ENCODE data around the gene RAB20. TPM values are rescaled to one million over a fixed set of nuclear protein-coding genes. Genes with fewer than 3 reads are reported as not detected.

The RAB20 gene
- total and polyA plus RNA-seq, 9 of the 15 experiments (the other 6 are each of a cell fraction or from before 2014, with no cell fraction given): 0.62 to 9.2 (median 5.4) TPM

DNA sequence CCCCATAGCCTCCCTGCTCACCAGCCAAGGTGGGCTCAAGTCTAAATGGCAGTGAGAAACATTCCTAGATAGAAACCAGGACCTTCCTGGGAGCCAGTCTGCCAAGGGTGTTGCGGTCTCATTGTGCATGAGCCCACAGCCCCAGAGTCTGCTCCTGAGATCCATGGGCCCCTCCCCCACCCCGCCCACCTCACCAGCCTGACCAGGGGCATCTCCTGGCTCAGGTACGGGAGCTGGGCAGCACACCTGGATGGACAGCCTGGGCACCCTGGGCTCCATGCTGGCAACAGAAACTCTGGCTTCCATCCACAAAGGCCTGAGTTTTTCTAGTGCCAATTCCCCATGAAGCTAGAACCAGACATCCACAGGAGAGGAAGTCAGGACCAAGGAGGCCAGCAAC lies 65.6 kb downstream of the RAB20 start:
- no peaks in the 10 kb centered on the region for H4K20me1 ChIP-seq (replicated peaks; ENCODE audit: control insufficient read depth, insufficient read depth, low read length)
- H3K9me3 ChIP-seq (replicated peaks; ENCODE audit: control insufficient read depth, insufficient read depth, low read depth, low read length): 0 out of 2 replicates have a peak, but pooled peaks cover 1% of the 10 kb centered on the region
- in situ Hi-C loops (cut with MboI): no loop called here
- ATAC-seq (no peak), DNase-seq (ENCODE audit: extremely low read depth in 1 of 4, low spot score in 3 of 4) (no peak), FAIRE-seq (no peak)
- POLR2A ChIA-PET: no interaction called here
- no peak overlapping the region for H3K27ac ChIP-seq (ENCODE audit: extremely low read depth, low read depth, low read length)
- TF ChIP-seq, protein P1, sequence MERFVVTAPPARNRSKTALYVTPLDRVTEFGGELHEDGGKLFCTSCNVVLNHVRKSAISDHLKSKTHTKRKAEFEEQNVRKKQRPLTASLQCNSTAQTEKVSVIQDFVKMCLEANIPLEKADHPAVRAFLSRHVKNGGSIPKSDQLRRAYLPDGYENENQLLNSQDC (CRISPR knock-in tag; IDR thresholded peaks at IDR 0.05): no peak
- TF ChIP-seq CBFB (CRISPR knock-in tag; IDR thresholded peaks at IDR 0.05) (no peak), ZNF696 (CRISPR knock-in tag; conservative IDR thresholded peaks at IDR 0.05) (no peak), SRF (CRISPR knock-in tag; IDR thresholded peaks at IDR 0.05) (no peak), FOXK1 (CRISPR knock-in tag; IDR thresholded peaks at IDR 0.05; ENCODE audit: borderline replicate concordance) (no peak), SLC30A9 (CRISPR knock-in tag; IDR thresholded peaks at IDR 0.05) (no peak), SMARCB1 (IDR thresholded peaks at IDR 0.05; ENCODE audit: insufficient read length, low read depth) (no peak)
- TF ChIP-seq, protein P2, sequence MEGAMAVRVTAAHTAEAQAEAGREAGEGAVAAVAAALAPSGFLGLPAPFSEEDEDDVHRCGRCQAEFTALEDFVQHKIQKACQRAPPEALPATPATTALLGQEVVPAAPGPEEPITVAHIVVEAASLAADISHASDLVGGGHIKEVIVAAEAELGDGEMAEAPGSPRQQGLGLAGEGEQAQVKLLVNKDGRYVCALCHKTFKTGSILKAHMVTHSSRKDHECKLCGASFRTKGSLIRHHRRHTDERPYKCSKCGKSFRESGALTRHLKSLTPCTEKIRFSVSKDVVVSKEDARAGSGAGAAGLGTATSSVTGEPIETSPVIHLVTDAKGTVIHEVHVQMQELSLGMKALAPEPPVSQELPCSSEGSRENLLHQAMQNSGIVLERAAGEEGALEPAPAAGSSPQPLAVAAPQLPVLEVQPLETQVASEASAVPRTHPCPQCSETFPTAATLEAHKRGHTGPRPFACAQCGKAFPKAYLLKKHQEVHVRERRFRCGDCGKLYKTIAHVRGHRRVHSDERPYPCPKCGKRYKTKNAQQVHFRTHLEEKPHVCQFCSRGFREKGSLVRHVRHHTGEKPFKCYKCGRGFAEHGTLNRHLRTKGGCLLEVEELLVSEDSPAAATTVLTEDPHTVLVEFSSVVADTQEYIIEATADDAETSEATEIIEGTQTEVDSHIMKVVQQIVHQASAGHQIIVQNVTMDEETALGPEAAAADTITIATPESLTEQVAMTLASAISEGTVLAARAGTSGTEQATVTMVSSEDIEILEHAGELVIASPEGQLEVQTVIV (CRISPR knock-in tag; IDR thresholded peaks at IDR 0.05; ENCODE audit: borderline replicate concordance): no peak
- TF ChIP-seq, protein P3, sequence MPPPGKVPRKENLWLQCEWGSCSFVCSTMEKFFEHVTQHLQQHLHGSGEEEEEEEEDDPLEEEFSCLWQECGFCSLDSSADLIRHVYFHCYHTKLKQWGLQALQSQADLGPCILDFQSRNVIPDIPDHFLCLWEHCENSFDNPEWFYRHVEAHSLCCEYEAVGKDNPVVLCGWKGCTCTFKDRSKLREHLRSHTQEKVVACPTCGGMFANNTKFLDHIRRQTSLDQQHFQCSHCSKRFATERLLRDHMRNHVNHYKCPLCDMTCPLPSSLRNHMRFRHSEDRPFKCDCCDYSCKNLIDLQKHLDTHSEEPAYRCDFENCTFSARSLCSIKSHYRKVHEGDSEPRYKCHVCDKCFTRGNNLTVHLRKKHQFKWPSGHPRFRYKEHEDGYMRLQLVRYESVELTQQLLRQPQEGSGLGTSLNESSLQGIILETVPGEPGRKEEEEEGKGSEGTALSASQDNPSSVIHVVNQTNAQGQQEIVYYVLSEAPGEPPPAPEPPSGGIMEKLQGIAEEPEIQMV (tag; conservative IDR thresholded peaks at IDR 0.05; ENCODE audit: low read depth): no peak
- H3K4me3 ChIP-seq: no peak overlapping the region
- no peak overlapping the region for H3K9ac ChIP-seq (ENCODE audit: insufficient read depth in 1 of 2, low read depth in 2 of 2, low read length in 2 of 2)
- H2AFZ ChIP-seq (ENCODE audit: low read depth, low read length): no peak overlapping the region
- no peaks in the 10 kb centered on the region for H3K79me2 ChIP-seq (ENCODE audit: control insufficient read depth, insufficient read depth, low read length)
- peaks cover 3% of the 10 kb centered on the region for H3K9me1 ChIP-seq (ENCODE audit: control insufficient read depth, insufficient read depth, low read length)
- intact Hi-C loops (cut with micrococcal nuclease): no loop called here
- H3K4me2 ChIP-seq (ENCODE audit: insufficient read depth, low read length): no peak overlapping the region
- H3K27me3 ChIP-seq (ENCODE audit: control insufficient read depth in 2 of 2, insufficient read depth in 2 of 2, low read length in 2 of 2): no peaks in the 10 kb centered on the region; a peak in 1 of 5 replicates
- H3K4me1 ChIP-seq (replicated peaks in 1 of 2; ENCODE audit: control insufficient read depth in 2 of 2, insufficient read depth in 2 of 2, low read length in 2 of 2): peaks cover 0 to 14% of the 10 kb centered on the region in 2 experiments; a peak in 2 of 5 replicates
- CTCF ChIA-PET (ENCODE audit: low intra/inter-chr PET ratio): no interaction called here
- no TSS peak for BruUV-seq (replicated peaks)
- WGBS (ENCODE audit: insufficient coverage, low coverage, missing lambda C conversion rate): no CpG with 5 or more reads among the region's 3 CpGs
- no peaks in the 10 kb centered on the region for H3K36me3 ChIP-seq (ENCODE audit: control insufficient read depth, insufficient read depth, low read length)
